HepG2 (cell line): ENCODE data around the gene MED4. TPM values are rescaled to one million over a fixed set of nuclear protein-coding genes. Genes with fewer than 3 reads are reported as not detected.

ENCODE experiments used
- ATAC-seq: fragments of 200-7000 bp; cut with Tn5 transposase; 3 replicates; pipeline ENCODE4 v1.9.1; 2020; ENCODE audit warnings: mild to moderate bottlenecking, moderate library complexity
- BruUV-seq: library from RNA; stranded (reverse); fragments of 400-500 nt; replicated peaks from 2 replicates; lab custom pipeline; 2021; lab: Mats Ljungman, UMichigan
- CTCF ChIA-PET: fragments of 300-600 bp; formaldehyde crosslinking; extraction: SDS; loops from one replicate; lab custom pipeline; 2021; ENCODE audit warnings: low total read pairs, inconsistent platforms, low intra/inter-chr PET ratio; lab: Yijun Ruan, JAX
- POLR2A ChIA-PET: fragments of 350-600 bp; sonication (Branson Sonifier 250); formaldehyde crosslinking; loops from one replicate; lab custom pipeline; 2020; ENCODE audit warnings: antibody characterized with exemption, inconsistent platforms; lab: Yijun Ruan, JAX
- DNase-seq: peaks from one replicate; pipeline ENCODE4 v3.0.0-alpha.2; 2015; ENCODE audit warnings: low spot score
- FAIRE-seq: peaks from 3 replicates; lab custom pipeline; 2011; peaks lifted over from hg19 to GRCh38; lab: Jason Lieb, UNC
- H2AFZ ChIP-seq: one replicate; pipeline ENCODE4 v1.6.1; 2011; ENCODE audit warnings: low read length, inconsistent platforms
- H3K27ac ChIP-seq: fragments of 300-600 bp; 3 replicates; pipeline ENCODE4 v1.8.0; 2011; ENCODE audit warnings: mixed run types, mild to moderate bottlenecking, mixed read lengths, low read length, inconsistent platforms; ENCODE audit not compliant: insufficient read depth; ENCODE audit errors: extremely low read length
- H3K27me3 ChIP-seq, 2 experiments: fragments of 200-600 bp in 1 of 2; 2 replicates in 1 of 2; 3 replicates in 1 of 2; pipeline versions ENCODE4 v1.6.0 to v1.8.0; 2011; ENCODE audit warnings: low read length in 2 of 2, mild to moderate bottlenecking in 2 of 2, moderate library complexity in 2 of 2, inconsistent platforms in 1 of 2; ENCODE audit not compliant: insufficient read depth in 2 of 2, control insufficient read depth in 1 of 2
- H3K36me3 ChIP-seq, 2 experiments: fragments of 200-600 bp in 1 of 2; replicated peaks in 1 of 2; 2 replicates in 1 of 2; 3 replicates in 1 of 2; pipeline versions ENCODE4 v1.5.1 to v1.8.0; 2011; ENCODE audit warnings: low read length in 2 of 2, inconsistent platforms in 1 of 2; ENCODE audit not compliant: insufficient read depth in 2 of 2, control insufficient read depth in 1 of 2
- H3K4me1 ChIP-seq: 2 replicates; pipeline ENCODE4 v1.5.1; 2012; ENCODE audit warnings: low read length, inconsistent platforms; ENCODE audit not compliant: insufficient read depth
- H3K4me2 ChIP-seq: 2 replicates; pipeline ENCODE4 v1.6.0; 2011; ENCODE audit warnings: low read depth, low read length, inconsistent platforms
- H3K4me3 ChIP-seq, 3 experiments: fragments of 200-600 bp in 1 of 3; sonication (generic), shearing (Covaris generic) in 1 of 3; replicated peaks in 1 of 3; 2 replicates each; pipeline ENCODE4 v1.5.1; 2011 to 2016; ENCODE audit warnings: low read length in 3 of 3, inconsistent platforms in 2 of 3, low read depth in 2 of 3, mild to moderate bottlenecking in 2 of 3, control low read depth in 1 of 3, mixed read lengths in 1 of 3; ENCODE audit not compliant: insufficient read depth in 1 of 3
- H3K79me2 ChIP-seq: one replicate; pipeline ENCODE4 v1.6.1; 2011; ENCODE audit warnings: low read length, inconsistent platforms; ENCODE audit not compliant: insufficient read depth
- H3K9ac ChIP-seq: 2 replicates; pipeline ENCODE4 v1.6.0; 2011; ENCODE audit warnings: mild to moderate bottlenecking, low read depth, low read length, inconsistent platforms; ENCODE audit not compliant: insufficient read depth
- H3K9me3 ChIP-seq: 2 replicates; pipeline ENCODE4 v1.5.1; 2012; ENCODE audit warnings: mild to moderate bottlenecking, low read length
- H4K20me1 ChIP-seq: 2 replicates; pipeline ENCODE4 v1.6.0; 2011; ENCODE audit warnings: inconsistent platforms, mild to moderate bottlenecking, low read length, moderate library complexity; ENCODE audit not compliant: insufficient read depth
- AGO2 ChIP-seq: fragments of 200-400 bp; formaldehyde crosslinking; optimal IDR thresholded peaks from 2 replicates; pipeline ENCODE3; 2017; ENCODE audit warnings: mild to moderate bottlenecking, low read depth, low read length, moderate library complexity
- ATF1 ChIP-seq: IDR thresholded peaks from 2 replicates; pipeline ENCODE4 v1.6.1; 2016; ENCODE audit warnings: mild to moderate bottlenecking, control low read depth
- CEBPG ChIP-seq: IDR thresholded peaks from 2 replicates; pipeline ENCODE4 v1.6.1; 2016
- ELF1 ChIP-seq: sonication (generic); formaldehyde crosslinking; IDR thresholded peaks from 2 replicates; pipeline ENCODE4 v1.4.0; 2020; ENCODE audit warnings: missing genetic modification reagents
- GFI1 ChIP-seq: sonication (generic); formaldehyde crosslinking; IDR thresholded peaks from 2 replicates; pipeline ENCODE4 v1.5.0; 2020; ENCODE audit warnings: missing genetic modification reagents, mild to moderate bottlenecking, borderline replicate concordance
- JDP2 ChIP-seq: sonication (generic); formaldehyde crosslinking; IDR thresholded peaks from 2 replicates; pipeline ENCODE4 v1.8.1; 2022; ENCODE audit warnings: missing genetic modification reagents, borderline replicate concordance
- PAX8 ChIP-seq: sonication (generic); formaldehyde crosslinking; IDR thresholded peaks from 2 replicates; pipeline ENCODE4 v1.8.0; 2022; ENCODE audit warnings: mild to moderate bottlenecking, missing genetic modification reagents, borderline replicate concordance
- SKI ChIP-seq: fragments of 450-650 bp; IDR thresholded peaks from one replicate; pipeline ENCODE4 v1.6.1; 2018; ENCODE audit warnings: mild to moderate bottlenecking; ENCODE audit not compliant: partially characterized antibody
- SOX13 ChIP-seq, 3 experiments: fragments of 450-650 bp in 1 of 3; sonication (generic) in 1 of 3; formaldehyde crosslinking in 1 of 3; IDR thresholded peaks in 2 of 3; conservative IDR thresholded peaks in 1 of 3; 2 replicates each; pipeline versions ENCODE4 v1.5.0 to v1.6.1; 2016 to 2020; ENCODE audit warnings: antibody characterized with exemption in 1 of 3, mild to moderate bottlenecking in 1 of 3, missing compliant biosample characterization in 1 of 3, missing genetic modification reagents in 1 of 3, moderate library complexity in 1 of 3
- TRIM24 ChIP-seq: sonication (generic); formaldehyde crosslinking; IDR thresholded peaks from 2 replicates; pipeline ENCODE4 v1.8.0; 2022; ENCODE audit warnings: mild to moderate bottlenecking, missing genetic modification reagents
- YY1 ChIP-seq: IDR thresholded peaks from 2 replicates; pipeline ENCODE4 v1.6.1; 2011; ENCODE audit warnings: low read length, low read depth, moderate library complexity, mild to moderate bottlenecking; ENCODE audit not compliant: insufficient read depth, insufficient replicate concordance
- ZBTB7A ChIP-seq: sonication (generic); formaldehyde crosslinking; IDR thresholded peaks from 2 replicates; pipeline ENCODE4 v1.8.0; 2022; ENCODE audit warnings: mild to moderate bottlenecking, missing genetic modification reagents
- ZNF543 ChIP-seq: sonication (generic); formaldehyde crosslinking; IDR thresholded peaks from 2 replicates; pipeline ENCODE4 v1.4.0; 2020; ENCODE audit warnings: mild to moderate bottlenecking, missing genetic modification reagents
- ZNF547 ChIP-seq: sonication (generic); formaldehyde crosslinking; IDR thresholded peaks from 2 replicates; pipeline ENCODE4 v1.5.1; 2020; ENCODE audit warnings: mild to moderate bottlenecking, missing genetic modification reagents
- WGBS: methylation state at CpG from one replicate; pipeline ENCODE4 v1.1.6; 2017; ENCODE audit warnings: low lambda C conversion rate; 5-methylcytosine and 5-hydroxymethylcytosine counted together
- in situ Hi-C: cut with HindIII; loops from 2 replicates; pipeline ENCODE4 v1.10.0; 2017; ENCODE audit warnings: low pct_unique_long_range_greater_than_20kb; ENCODE audit not compliant: extremely low pct_ligation_motif_present
- intact Hi-C: fragments of 100-400 bp; cut with micrococcal nuclease; formaldehyde crosslinking; loops from one replicate; pipeline ENCODE4 v1.10.0; 2022; ENCODE audit not compliant: unreplicated experiment
- polyA plus RNA-seq, 8 experiments: library from polyadenylated mRNA; depleted of rRNA in 3 of 8; stranded (reverse) in 7 of 8; unstranded in 1 of 8; fragments of >200 nt; fragmentation: Illumina TruSeq in 4 of 8; extraction: Trizol in 4 of 8; gene quantifications; 2 replicates each; pipeline versions ENCODE4 v1.2.1 to v1.2.3, GENCODE V29; 2011 to 2016; ENCODE audit warnings: low read depth in 4 of 8, missing spikeins in 1 of 8, mixed read lengths in 1 of 8; ENCODE audit not compliant: insufficient read depth in 1 of 8
- total RNA-seq, 5 experiments: library from RNA; depleted of rRNA; stranded (reverse); fragments of >200 nt; fragmentation: Illumina TruSeq; extraction: Trizol; gene quantifications; 2 replicates each; pipeline ENCODE4 v1.2.3, GENCODE V29; 2016; ENCODE audit warnings: low read depth in 1 of 5
- TF ChIP-seq, protein P1 (sequence below): sonication (generic); formaldehyde crosslinking; conservative IDR thresholded peaks from 2 replicates; pipeline ENCODE4 v1.4.0; 2020; ENCODE audit warnings: mild to moderate bottlenecking, missing genetic modification reagents, moderate library complexity
- TF ChIP-seq, protein P2 (sequence below): sonication (generic); formaldehyde crosslinking; IDR thresholded peaks from 2 replicates; pipeline ENCODE4 v1.8.0; 2022; ENCODE audit warnings: mild to moderate bottlenecking, missing genetic modification reagents, moderate library complexity
- TF ChIP-seq, protein P3 (sequence below): IDR thresholded peaks from 2 replicates; pipeline ENCODE4 v1.6.1; 2016; ENCODE audit warnings: missing biosample characterization, missing genetic modification reagents, low read depth
- TF ChIP-seq, protein P4 (sequence below): sonication (generic); formaldehyde crosslinking; IDR thresholded peaks from 2 replicates; pipeline ENCODE4 v1.8.1; 2023; ENCODE audit warnings: missing genetic modification reagents, mild to moderate bottlenecking, borderline replicate concordance

MED4 gene
- total and polyA plus RNA-seq, 2 of the 13 experiments (the other 11 are each of a cell fraction or from before 2014, with no cell fraction given) = 49.4 to 57.8 TPM

DNA sequence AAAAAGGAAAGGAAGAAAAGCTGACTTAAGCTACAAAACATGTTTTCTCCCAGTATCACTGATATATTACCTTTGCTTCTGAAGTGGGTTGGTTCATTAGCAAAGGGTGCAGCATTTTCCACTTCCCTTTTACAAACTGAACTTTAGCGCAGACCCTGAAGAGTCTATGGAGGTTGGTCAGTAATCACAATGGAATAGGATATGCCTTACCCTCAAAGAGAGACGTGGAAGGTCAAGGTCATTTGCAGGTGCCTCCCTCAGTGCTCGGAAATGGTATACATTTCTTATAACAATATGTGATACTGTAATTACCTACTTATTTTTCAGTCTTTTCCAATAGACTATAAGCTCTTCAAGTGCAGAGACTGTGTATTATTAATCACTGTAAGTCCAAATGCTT, 21.9 kb upstream of the MED4 start (continued):
- no peak for TF ChIP-seq TRIM24
- no peak for TF ChIP-seq ZNF547 (CRISPR knock-in tag)
- TF ChIP-seq AGO2 = no peak
- no peak for TF ChIP-seq CEBPG (CRISPR knock-in tag)
- TF ChIP-seq, protein P1, sequence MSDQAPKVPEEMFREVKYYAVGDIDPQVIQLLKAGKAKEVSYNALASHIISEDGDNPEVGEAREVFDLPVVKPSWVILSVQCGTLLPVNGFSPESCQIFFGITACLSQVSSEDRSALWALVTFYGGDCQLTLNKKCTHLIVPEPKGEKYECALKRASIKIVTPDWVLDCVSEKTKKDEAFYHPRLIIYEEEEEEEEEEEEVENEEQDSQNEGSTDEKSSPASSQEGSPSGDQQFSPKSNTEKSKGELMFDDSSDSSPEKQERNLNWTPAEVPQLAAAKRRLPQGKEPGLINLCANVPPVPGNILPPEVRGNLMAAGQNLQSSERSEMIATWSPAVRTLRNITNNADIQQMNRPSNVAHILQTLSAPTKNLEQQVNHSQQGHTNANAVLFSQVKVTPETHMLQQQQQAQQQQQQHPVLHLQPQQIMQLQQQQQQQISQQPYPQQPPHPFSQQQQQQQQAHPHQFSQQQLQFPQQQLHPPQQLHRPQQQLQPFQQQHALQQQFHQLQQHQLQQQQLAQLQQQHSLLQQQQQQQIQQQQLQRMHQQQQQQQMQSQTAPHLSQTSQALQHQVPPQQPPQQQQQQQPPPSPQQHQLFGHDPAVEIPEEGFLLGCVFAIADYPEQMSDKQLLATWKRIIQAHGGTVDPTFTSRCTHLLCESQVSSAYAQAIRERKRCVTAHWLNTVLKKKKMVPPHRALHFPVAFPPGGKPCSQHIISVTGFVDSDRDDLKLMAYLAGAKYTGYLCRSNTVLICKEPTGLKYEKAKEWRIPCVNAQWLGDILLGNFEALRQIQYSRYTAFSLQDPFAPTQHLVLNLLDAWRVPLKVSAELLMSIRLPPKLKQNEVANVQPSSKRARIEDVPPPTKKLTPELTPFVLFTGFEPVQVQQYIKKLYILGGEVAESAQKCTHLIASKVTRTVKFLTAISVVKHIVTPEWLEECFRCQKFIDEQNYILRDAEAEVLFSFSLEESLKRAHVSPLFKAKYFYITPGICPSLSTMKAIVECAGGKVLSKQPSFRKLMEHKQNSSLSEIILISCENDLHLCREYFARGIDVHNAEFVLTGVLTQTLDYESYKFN (CRISPR knock-in tag) = peak; percentile 34; the same call in 1 of the 2 replicates
- TF ChIP-seq ELF1 (CRISPR knock-in tag) = no peak
- TF ChIP-seq GFI1 (CRISPR knock-in tag) = no peak
- no peak for TF ChIP-seq SOX13 (IDR thresholded peaks at IDR 0.05)
- TF ChIP-seq SOX13 (CRISPR knock-in tag; conservative IDR thresholded peaks at IDR 0.05 in 1 of 2, IDR thresholded peaks at IDR 0.05 in 1 of 2) = peak in 1 of 2 experiments; percentile 57; a peak in 1 of 4 replicates
- TF ChIP-seq, all 625 proteins: peak for 11

DNA sequence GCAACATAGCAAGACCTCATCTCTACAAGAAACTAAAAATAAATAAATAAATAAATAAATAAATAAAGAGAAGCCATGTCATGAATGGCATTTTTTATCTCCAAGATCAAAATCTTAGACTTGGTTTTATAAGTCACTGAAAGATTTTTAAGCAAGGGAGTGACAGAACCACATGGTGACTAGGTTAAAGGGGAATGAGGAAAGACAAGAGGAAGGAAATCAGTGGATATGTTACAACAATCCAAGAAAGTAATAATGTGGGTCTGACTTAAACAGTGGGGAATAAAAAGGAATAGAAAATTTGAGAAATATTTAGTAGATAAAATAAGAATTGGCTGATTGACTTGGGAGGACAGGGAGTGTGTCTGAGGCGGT, 18.8 kb upstream of the MED4 start:
- intact Hi-C loops = no loop called here
- Histone ChIP-seq H3K27me3 (no peaks in the 10 kb centered on the region), H3K4me2 (no peak overlapping the region; the same call in 1 of the 2 replicates), H3K36me3 (no peaks in the 10 kb centered on the region), H3K9me3 (no peaks in the 10 kb centered on the region), H3K27ac (no peak overlapping the region), H3K4me1 (peaks cover 78% of the 10 kb centered on the region), H2AFZ (no peak overlapping the region), H3K4me3 (no peak overlapping the region), H3K79me2 (no peaks in the 10 kb centered on the region), H4K20me1 (no peaks in the 10 kb centered on the region), H3K9ac (no peak overlapping the region)
- POLR2A ChIA-PET = no interaction called here
- no TSS peak for BruUV-seq
- CTCF ChIA-PET = interaction anchor here (1.2 kb wide), 1 partner anchor 17 kb away, joined by 3 read pairs; no protein-coding TSS in a partner anchor
- no peak for DNase-seq
- 96% methylated on average over 1 of the region's 1 CpG for WGBS
- no peak for ATAC-seq
- in situ Hi-C loops = loop anchor here (25.0 kb wide), 1 partner anchor 474 kb away; no protein-coding TSS in a partner anchor
- no peak for FAIRE-seq
- TF ChIP-seq JDP2 = no peak
- TF ChIP-seq ATF1 (CRISPR knock-in tag) = no peak
- no peak for TF ChIP-seq ZNF543 (CRISPR knock-in tag)
- TF ChIP-seq, protein P2, sequence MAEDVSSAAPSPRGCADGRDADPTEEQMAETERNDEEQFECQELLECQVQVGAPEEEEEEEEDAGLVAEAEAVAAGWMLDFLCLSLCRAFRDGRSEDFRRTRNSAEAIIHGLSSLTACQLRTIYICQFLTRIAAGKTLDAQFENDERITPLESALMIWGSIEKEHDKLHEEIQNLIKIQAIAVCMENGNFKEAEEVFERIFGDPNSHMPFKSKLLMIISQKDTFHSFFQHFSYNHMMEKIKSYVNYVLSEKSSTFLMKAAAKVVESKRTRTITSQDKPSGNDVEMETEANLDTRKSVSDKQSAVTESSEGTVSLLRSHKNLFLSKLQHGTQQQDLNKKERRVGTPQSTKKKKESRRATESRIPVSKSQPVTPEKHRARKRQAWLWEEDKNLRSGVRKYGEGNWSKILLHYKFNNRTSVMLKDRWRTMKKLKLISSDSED = no peak
- TF ChIP-seq, protein P3, sequence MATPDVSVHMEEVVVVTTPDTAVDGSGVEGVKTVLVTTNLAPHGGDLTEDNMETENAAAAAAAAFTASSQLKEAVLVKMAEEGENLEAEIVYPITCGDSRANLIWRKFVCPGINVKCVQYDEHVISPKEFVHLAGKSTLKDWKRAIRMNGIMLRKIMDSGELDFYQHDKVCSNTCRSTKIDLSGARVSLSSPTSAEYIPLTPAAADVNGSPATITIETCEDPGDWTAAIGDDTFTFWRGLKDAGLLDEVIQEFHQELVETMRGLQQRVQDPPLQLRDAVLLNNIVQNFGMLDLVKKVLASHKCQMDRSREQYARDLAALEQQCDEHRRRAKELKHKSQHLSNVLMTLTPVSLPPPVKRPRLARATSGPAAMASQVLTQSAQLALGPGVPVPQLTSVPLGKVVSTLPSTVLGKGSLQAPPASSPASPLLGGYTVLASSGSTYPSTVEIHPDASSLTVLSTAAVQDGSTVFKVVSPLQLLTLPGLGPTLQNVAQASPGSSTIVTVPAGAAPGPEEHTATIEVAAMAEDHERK (CRISPR knock-in tag) = no peak
- TF ChIP-seq SKI = no peak
- TF ChIP-seq, protein P4, sequence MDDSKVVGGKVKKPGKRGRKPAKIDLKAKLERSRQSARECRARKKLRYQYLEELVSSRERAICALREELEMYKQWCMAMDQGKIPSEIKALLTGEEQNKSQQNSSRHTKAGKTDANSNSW (CRISPR knock-in tag) = no peak
- no peak for TF ChIP-seq PAX8
- no peak for TF ChIP-seq ZBTB7A (CRISPR knock-in tag)
- TF ChIP-seq YY1 = no peak
